ENCODE measurements around the gene STARD5.

DNA sequence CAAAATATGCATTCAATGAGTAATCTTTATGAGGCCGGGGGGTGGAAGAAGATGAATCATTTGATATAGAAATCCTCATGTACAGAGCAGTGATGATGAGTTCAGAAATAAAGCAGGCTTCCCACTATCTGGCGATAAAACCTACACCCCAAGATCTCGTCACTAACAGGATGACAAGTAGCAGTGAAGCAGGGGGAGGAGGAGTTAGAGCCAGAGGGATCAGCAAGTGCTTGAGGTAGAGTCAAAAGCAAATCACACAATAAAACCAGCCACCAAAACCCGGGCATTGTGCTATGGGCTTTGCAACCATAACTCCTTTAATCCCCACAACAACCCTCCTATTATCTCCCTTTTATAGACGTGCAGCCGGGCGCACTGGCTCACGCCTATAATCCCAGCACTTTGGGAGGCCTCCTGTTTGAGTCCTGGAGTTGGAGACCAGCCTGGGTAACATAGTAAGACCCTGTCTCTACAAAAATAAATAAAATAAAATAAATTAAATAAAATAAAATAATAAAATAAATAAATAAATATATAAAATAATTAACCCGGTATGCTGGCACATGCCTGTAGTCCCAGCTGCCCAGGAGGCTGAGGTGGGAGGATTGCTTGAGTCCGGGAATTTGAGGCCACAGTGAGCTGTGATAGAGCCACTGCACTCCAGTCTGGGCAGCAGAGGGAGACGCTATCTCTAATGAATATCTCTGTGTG is 53.0 kb downstream of the STARD5 start:
- TF ChIP-seq, protein P1, sequence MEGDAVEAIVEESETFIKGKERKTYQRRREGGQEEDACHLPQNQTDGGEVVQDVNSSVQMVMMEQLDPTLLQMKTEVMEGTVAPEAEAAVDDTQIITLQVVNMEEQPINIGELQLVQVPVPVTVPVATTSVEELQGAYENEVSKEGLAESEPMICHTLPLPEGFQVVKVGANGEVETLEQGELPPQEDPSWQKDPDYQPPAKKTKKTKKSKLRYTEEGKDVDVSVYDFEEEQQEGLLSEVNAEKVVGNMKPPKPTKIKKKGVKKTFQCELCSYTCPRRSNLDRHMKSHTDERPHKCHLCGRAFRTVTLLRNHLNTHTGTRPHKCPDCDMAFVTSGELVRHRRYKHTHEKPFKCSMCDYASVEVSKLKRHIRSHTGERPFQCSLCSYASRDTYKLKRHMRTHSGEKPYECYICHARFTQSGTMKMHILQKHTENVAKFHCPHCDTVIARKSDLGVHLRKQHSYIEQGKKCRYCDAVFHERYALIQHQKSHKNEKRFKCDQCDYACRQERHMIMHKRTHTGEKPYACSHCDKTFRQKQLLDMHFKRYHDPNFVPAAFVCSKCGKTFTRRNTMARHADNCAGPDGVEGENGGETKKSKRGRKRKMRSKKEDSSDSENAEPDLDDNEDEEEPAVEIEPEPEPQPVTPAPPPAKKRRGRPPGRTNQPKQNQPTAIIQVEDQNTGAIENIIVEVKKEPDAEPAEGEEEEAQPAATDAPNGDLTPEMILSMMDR (IDR thresholded peaks at IDR 0.05): no peak
- TF ChIP-seq POLR2A (IDR thresholded peaks at IDR 0.05): no peak

Measured in Peyer's patch (tissue), 4 donors.